ENCODE measurements around the gene LAMTOR4.
"Not testable (repeated sequence)": the region's sequence is repeated elsewhere in the genome, so short reads cannot be mapped to it uniquely, and the experiment has no call there.

LAMTOR4 gene

DNA sequence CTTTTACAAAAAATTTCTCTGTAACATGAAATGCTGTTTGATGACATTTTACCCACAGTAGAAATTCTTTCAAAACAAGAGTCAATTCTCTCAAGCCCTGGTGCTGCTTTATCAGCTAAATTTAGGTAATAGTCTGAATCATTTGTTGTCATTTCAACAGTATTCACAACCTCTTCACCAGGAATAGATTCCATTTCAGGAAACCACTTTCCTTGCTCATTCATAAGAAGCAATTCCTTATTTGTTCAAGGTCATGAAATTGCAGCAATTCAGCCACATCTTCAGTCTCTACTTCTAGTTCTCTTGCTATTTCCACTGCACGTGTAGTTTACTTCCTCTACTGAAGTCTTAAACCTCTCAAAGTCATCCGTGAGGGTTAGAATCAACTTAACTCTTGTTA, 43.1 kb downstream of the LAMTOR4 start:
- no peak overlapping the region for H3K4me3 ChIP-seq (ENCODE audit: low read depth, low read length)
- DNase-seq (ENCODE audit: low read depth, low spot score): peak; percentile 52
- ChIA-PET POLR2A (no interaction called here), CTCF (no interaction called here)
- no peak for TF ChIP-seq CTCF (IDR thresholded peaks at IDR 0.05; ENCODE audit: insufficient read depth, low read length, missing control alignments)

- POLR2A ChIA-PET; DNase-seq (ENCODE audit: low read depth, low spot score); H3K4me3 ChIP-seq (ENCODE audit: low read depth, low read length): not testable (repeated sequence)
- CTCF ChIA-PET: interaction anchor here (0.9 to 2.6 kb wide), 2 partner anchors 10 to 25 kb away, joined by 3 to 7 read pairs; no protein-coding TSS in a partner anchor
Measured at GRCh38 chr7:100192281-100192862, 43.7 kb downstream of the LAMTOR4 start.

DNA sequence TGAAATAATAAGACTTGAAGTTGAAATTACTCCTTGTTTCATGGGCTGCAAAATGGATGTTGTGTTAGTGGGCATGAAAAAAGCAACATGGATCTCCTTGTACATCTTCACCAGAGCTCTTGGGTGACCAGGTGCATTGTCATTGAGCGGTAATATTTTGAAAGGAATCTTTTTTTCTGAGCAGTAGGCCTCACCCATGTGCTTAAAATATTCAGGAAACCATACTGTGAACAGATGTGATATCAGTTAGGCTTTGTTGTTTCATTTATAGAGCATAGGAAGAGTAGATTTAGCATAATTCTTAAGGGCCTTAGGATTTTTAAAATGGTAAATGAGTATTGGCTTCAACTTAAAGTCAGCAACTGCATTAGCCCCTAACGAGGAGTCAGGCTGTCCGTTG, 44.3 kb downstream of the LAMTOR4 start:
- ChIA-PET CTCF (interaction anchor here (0.9 to 3.6 kb wide), 3 partner anchors 10 to 61 kb away, joined by 3 to 25 read pairs (median 7); no protein-coding TSS in a partner anchor), POLR2A (no interaction called here)
- TF ChIP-seq CTCF (IDR thresholded peaks at IDR 0.05; ENCODE audit: insufficient read depth, low read length, missing control alignments): no peak
- no peak overlapping the region for H3K4me3 ChIP-seq (ENCODE audit: low read depth, low read length)
- no peak for DNase-seq (ENCODE audit: low read depth, low spot score)

GRCh38 chr7:100195222-100195621, 46.5 kb downstream of the LAMTOR4 start:
- POLR2A ChIA-PET: no interaction called here
- CTCF ChIA-PET: interaction anchor here (0.7 to 3.6 kb wide), 3 partner anchors 9 to 64 kb away, joined by 3 to 25 read pairs (median 3); no protein-coding TSS in a partner anchor
- no peak overlapping the region for H3K4me3 ChIP-seq (ENCODE audit: low read depth, low read length)
- no peak for DNase-seq (ENCODE audit: low read depth, low spot score)
- TF ChIP-seq CTCF (IDR thresholded peaks at IDR 0.05; ENCODE audit: insufficient read depth, low read length, missing control alignments): no peak

- DNase-seq (ENCODE audit: low read depth, low spot score); POLR2A ChIA-PET; H3K4me3 ChIP-seq (ENCODE audit: low read depth, low read length): not testable (repeated sequence)
- CTCF ChIA-PET: interaction anchor here (3.6 kb wide), 1 partner anchor 64 kb away, joined by 25 read pairs; no protein-coding TSS in a partner anchor
Measured at GRCh38 chr7:100195901-100196322, 47.2 kb downstream of the LAMTOR4 start.

- no peak overlapping the region for H3K4me3 ChIP-seq (ENCODE audit: low read depth, low read length)
- CTCF ChIA-PET: interaction anchor here (2.6 to 4.7 kb wide), 2 partner anchors 9 to 66 kb away, joined by 10 to 29 read pairs; no protein-coding TSS in a partner anchor
- no peak for DNase-seq (ENCODE audit: low read depth, low spot score)
- TF ChIP-seq CTCF (IDR thresholded peaks at IDR 0.05; ENCODE audit: insufficient read depth, low read length, missing control alignments): no peak
- POLR2A ChIA-PET: no interaction called here
Measured at GRCh38 chr7:100198266-100198665, 49.5 kb downstream of the LAMTOR4 start.

DNA sequence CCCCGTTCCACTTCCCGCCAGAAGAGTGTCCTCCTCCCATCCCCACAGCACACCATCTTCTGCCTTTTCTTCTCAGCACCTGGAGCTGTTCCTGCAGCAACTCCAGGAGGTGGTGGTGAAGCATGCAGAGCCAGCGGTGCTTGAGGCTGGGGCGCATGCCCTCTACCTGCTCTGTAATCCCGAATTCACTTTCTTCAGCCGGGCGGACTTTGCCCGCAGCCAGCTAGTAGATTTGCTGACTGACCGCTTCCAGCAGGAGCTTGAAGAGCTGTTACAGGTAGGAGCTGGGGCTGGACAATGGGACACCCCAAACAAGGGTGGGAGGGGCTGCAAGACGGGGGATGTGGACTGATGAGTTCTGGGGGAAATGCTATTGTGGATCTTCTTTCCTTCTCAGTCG, 52.0 kb downstream of the LAMTOR4 start:
- CTCF ChIA-PET: interaction anchor here (1.5 to 4.7 kb wide), 2 partner anchors 11 to 68 kb away, joined by 4 to 29 read pairs; no protein-coding TSS in a partner anchor

More for the DNA sequence above, 52.0 kb downstream of the LAMTOR4 start:
- no peak for DNase-seq (ENCODE audit: low read depth, low spot score)
- no peak overlapping the region for H3K4me3 ChIP-seq (ENCODE audit: low read depth, low read length)
- POLR2A ChIA-PET: no interaction called here
- TF ChIP-seq CTCF (IDR thresholded peaks at IDR 0.05; ENCODE audit: insufficient read depth, low read length, missing control alignments): no peak

Data from AG04449 (cell line).